ENCODE data around the gene SPATA16.
A peak's percentile ranks its signal among the peaks of the same experiment; 100 is the strongest.
"Not testable (repeated sequence)": the region's sequence is repeated elsewhere in the genome, so short reads cannot be mapped to it uniquely, and the experiment has no call there.

SPATA16 gene

GRCh38 chr3:173140986-173141385, at the start of gene SPATA16:
Gene SPATA16 (minus strand): TSS chr3:173141235. CDS start chr3:173117731, 23,504 bp downstream.
- H3K27ac ChIP-seq = no peak within 1 kb of the TSS
- H3K4me3 ChIP-seq = no peak within 1 kb of the TSS
- no peak for DNase-seq (ENCODE audit: low read depth, low spot score)
- TF ChIP-seq FOXP2 (optimal IDR thresholded peaks at IDR 0.05; ENCODE audit: control extremely low read depth, extremely low read length, insufficient read depth) (no peak), POLR2AphosphoS5 (IDR thresholded peaks at IDR 0.05; ENCODE audit: borderline replicate concordance, low read depth, low read length) (no peak), EZH2 (IDR thresholded peaks at IDR 0.05) (no peak)
- no peak within 1 kb of the TSS for H3K9ac ChIP-seq (ENCODE audit: insufficient read length)
- no peaks in the 10 kb centered on the region for H3K36me3 ChIP-seq (ENCODE audit: insufficient read depth, low read length)
- no peaks in the 10 kb centered on the region for H3K9me3 ChIP-seq (ENCODE audit: low read depth, low read length)

GRCh38 chr3:173183022-173183421, 42.0 kb upstream of the SPATA16 start:
- not testable (repeated sequence) for DNase-seq (ENCODE audit: low read depth, low spot score); H3K9me3 ChIP-seq (ENCODE audit: low read depth, low read length); H3K36me3 ChIP-seq (ENCODE audit: insufficient read depth, low read length); H3K27ac ChIP-seq; H3K4me3 ChIP-seq; H3K9ac ChIP-seq (ENCODE audit: insufficient read length)

DNA sequence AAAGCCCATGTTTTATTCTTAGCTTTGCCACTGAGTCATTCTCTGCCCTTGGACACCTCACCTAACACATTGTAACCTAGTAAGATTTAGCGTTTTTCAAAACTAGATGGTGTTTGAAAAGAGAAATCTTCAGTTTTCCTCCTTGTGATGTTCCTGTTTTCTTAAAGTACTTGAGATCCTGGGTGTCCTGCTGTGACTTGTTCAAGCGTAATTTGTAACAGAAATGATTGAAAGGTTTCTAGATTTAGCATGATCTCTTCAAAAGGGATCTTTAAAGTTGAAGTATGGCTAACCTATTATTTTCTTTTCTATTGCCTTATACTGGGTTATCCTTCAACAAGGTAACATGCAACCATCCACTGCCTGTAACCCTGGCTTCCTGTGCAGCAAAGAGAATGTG, 32.6 kb upstream of the SPATA16 start:
- H3K9ac ChIP-seq (ENCODE audit: insufficient read length) = no peak overlapping the region
- H3K27ac ChIP-seq = no peak overlapping the region
- no peak overlapping the region for H3K4me3 ChIP-seq
- no peaks in the 10 kb centered on the region for H3K36me3 ChIP-seq (ENCODE audit: insufficient read depth, low read length)
- TF ChIP-seq FOXP2 (optimal IDR thresholded peaks at IDR 0.05; ENCODE audit: control extremely low read depth, extremely low read length, insufficient read depth) (no peak), POLR2AphosphoS5 (IDR thresholded peaks at IDR 0.05; ENCODE audit: borderline replicate concordance, low read depth, low read length) (no peak), EZH2 (IDR thresholded peaks at IDR 0.05) (no peak)
- no peaks in the 10 kb centered on the region for H3K9me3 ChIP-seq (ENCODE audit: low read depth, low read length)
- DNase-seq (ENCODE audit: low read depth, low spot score) = no peak

GRCh38 chr3:173159139-173159538, 18.1 kb upstream of the SPATA16 start:
- H3K9me3 ChIP-seq (ENCODE audit: low read depth, low read length); H3K4me3 ChIP-seq; H3K27ac ChIP-seq; H3K9ac ChIP-seq (ENCODE audit: insufficient read length); H3K36me3 ChIP-seq (ENCODE audit: insufficient read depth, low read length); DNase-seq (ENCODE audit: low read depth, low spot score): not testable (repeated sequence)

- DNase-seq (ENCODE audit: low read depth, low spot score); H3K27ac ChIP-seq; H3K9ac ChIP-seq (ENCODE audit: insufficient read length); H3K9me3 ChIP-seq (ENCODE audit: low read depth, low read length); H3K36me3 ChIP-seq (ENCODE audit: insufficient read depth, low read length); H3K4me3 ChIP-seq: not testable (repeated sequence)
Observed at GRCh38 chr3:173156533-173156932, 15.5 kb upstream of the SPATA16 start.

- TF ChIP-seq EZH2 (IDR thresholded peaks at IDR 0.05) (no peak), POLR2AphosphoS5 (IDR thresholded peaks at IDR 0.05; ENCODE audit: borderline replicate concordance, low read depth, low read length) (no peak), FOXP2 (optimal IDR thresholded peaks at IDR 0.05; ENCODE audit: control extremely low read depth, extremely low read length, insufficient read depth) (no peak)
- no peak overlapping the region for H3K4me3 ChIP-seq
- DNase-seq (ENCODE audit: low read depth, low spot score) = no peak
- H3K9me3 ChIP-seq (ENCODE audit: low read depth, low read length) = no peaks in the 10 kb centered on the region
- no peaks in the 10 kb centered on the region for H3K36me3 ChIP-seq (ENCODE audit: insufficient read depth, low read length)
- H3K27ac ChIP-seq = no peak overlapping the region
- H3K9ac ChIP-seq (ENCODE audit: insufficient read length) = no peak overlapping the region
Observed at GRCh38 chr3:173153631-173154030, 12.6 kb upstream of the SPATA16 start.

DNA sequence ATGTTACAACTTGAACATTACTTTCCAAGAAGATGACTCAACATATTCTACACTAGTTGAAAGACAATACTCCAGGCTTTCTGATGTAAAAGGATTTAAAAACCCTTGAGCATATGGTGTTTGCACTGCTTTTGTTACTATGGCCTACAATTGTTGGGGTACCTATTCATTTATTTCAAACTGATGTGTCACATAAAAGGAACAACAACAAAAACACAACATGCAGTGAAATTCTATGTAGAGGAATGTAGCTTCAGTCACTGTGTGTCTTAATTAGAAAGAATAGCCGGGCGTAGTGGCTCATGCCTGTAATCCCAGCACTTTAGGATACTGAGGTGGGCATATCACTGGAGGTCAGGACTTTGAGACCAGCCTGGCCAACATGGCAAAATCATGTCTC, 1.6 kb downstream of the SPATA16 start:
- H3K27ac ChIP-seq = no peak overlapping the region
- no peak for DNase-seq (ENCODE audit: low read depth, low spot score)

DNA sequence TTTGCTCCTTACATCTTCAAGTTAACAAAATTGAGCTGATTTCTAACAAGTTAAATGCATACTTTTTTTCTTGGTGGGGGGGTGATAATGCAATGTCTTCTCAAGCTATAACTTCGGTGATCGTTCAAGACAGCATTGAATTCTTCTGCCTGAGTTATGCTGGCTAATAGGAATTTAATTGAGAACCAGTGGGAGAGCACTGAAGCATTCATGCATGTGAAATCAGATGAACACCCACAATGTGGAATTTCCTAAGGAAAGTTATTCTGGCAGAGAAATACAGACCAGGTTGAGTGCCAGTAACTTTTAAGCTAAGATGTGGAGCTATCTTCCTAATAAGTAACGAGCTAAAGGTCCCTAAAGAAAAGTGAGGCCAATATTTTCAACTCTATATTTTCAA, 3.0 kb downstream of the SPATA16 start:
- no peaks in the 10 kb centered on the region for H3K9me3 ChIP-seq (ENCODE audit: low read depth, low read length)
- H3K36me3 ChIP-seq (ENCODE audit: insufficient read depth, low read length) = no peaks in the 10 kb centered on the region
- no peak for TF ChIP-seq EZH2 (IDR thresholded peaks at IDR 0.05)
- TF ChIP-seq FOXP2 (optimal IDR thresholded peaks at IDR 0.05; ENCODE audit: control extremely low read depth, extremely low read length, insufficient read depth) = no peak
- TF ChIP-seq POLR2AphosphoS5 (IDR thresholded peaks at IDR 0.05; ENCODE audit: borderline replicate concordance, low read depth, low read length) = no peak
- H3K9ac ChIP-seq (ENCODE audit: insufficient read length) = no peak overlapping the region
- H3K4me3 ChIP-seq = peak overlapping the region; percentile 46
- H3K27ac ChIP-seq = no peak overlapping the region
- DNase-seq (ENCODE audit: low read depth, low spot score) = peak; percentile 20

More for the DNA sequence above, 1.6 kb downstream of the SPATA16 start:
- Histone ChIP-seq H3K4me3 (no peak overlapping the region), H3K36me3 (ENCODE audit: insufficient read depth, low read length) (no peaks in the 10 kb centered on the region), H3K9me3 (ENCODE audit: low read depth, low read length) (no peaks in the 10 kb centered on the region), H3K9ac (ENCODE audit: insufficient read length) (no peak overlapping the region)
- TF ChIP-seq FOXP2 (optimal IDR thresholded peaks at IDR 0.05; ENCODE audit: control extremely low read depth, extremely low read length, insufficient read depth) (no peak), EZH2 (IDR thresholded peaks at IDR 0.05) (no peak), POLR2AphosphoS5 (IDR thresholded peaks at IDR 0.05; ENCODE audit: borderline replicate concordance, low read depth, low read length) (no peak)

- Histone ChIP-seq H3K27ac (no peak overlapping the region), H3K9ac (ENCODE audit: insufficient read length) (no peak overlapping the region), H3K4me3 (no peak overlapping the region), H3K36me3 (ENCODE audit: insufficient read depth, low read length) (no peaks in the 10 kb centered on the region), H3K9me3 (ENCODE audit: low read depth, low read length) (no peaks in the 10 kb centered on the region)
- no peak for TF ChIP-seq EZH2 (IDR thresholded peaks at IDR 0.05)
- no peak for TF ChIP-seq POLR2AphosphoS5 (IDR thresholded peaks at IDR 0.05; ENCODE audit: borderline replicate concordance, low read depth, low read length)
- no peak for TF ChIP-seq FOXP2 (optimal IDR thresholded peaks at IDR 0.05; ENCODE audit: control extremely low read depth, extremely low read length, insufficient read depth)
- DNase-seq (ENCODE audit: low read depth, low spot score) = no peak
Observed at GRCh38 chr3:173135059-173135458, 6.0 kb downstream of the SPATA16 start.

DNA sequence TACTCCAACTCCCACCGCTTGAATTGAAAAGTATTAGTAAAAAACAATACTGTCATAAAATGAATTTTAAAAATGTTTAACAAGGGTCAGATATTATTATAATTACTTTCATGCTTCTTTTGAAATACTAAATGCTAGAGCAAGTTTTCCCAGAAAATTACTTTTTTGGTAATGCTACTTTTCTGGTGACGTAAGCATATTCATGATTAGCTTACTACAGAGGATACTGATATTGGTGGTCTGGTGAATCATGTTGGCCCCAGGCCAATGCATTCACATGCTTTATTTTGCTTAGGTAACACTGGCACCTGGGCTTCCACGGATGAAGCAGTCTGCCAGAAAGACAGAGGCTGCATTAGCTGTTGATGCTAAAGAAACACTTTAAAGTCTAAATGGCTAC, 12.4 kb downstream of the SPATA16 start:
- Histone ChIP-seq H3K4me3 (no peak overlapping the region), H3K36me3 (ENCODE audit: insufficient read depth, low read length) (no peaks in the 10 kb centered on the region), H3K9me3 (ENCODE audit: low read depth, low read length) (no peaks in the 10 kb centered on the region), H3K9ac (ENCODE audit: insufficient read length) (no peak overlapping the region), H3K27ac (no peak overlapping the region)
- TF ChIP-seq FOXP2 (optimal IDR thresholded peaks at IDR 0.05; ENCODE audit: control extremely low read depth, extremely low read length, insufficient read depth) = no peak
- TF ChIP-seq POLR2AphosphoS5 (IDR thresholded peaks at IDR 0.05; ENCODE audit: borderline replicate concordance, low read depth, low read length) = no peak
- TF ChIP-seq EZH2 (IDR thresholded peaks at IDR 0.05) = no peak
- DNase-seq (ENCODE audit: low read depth, low spot score) = no peak
